ENCODE data around the gene TRIM23.

GRCh38 chr5:65556181-65556580 is 68.0 kb downstream of the TRIM23 start:
- no peak for TF ChIP-seq CTCF (conservative IDR thresholded peaks at IDR 0.05; ENCODE audit: low read length)
- no peak for TF ChIP-seq EZH2phosphoT487 (IDR thresholded peaks at IDR 0.05; ENCODE audit: borderline replicate concordance, low read depth, low read length)
